ENCODE measurements around the gene OTUD4. TPM values are rescaled to one million over a fixed set of nuclear protein-coding genes. Genes with fewer than 3 reads are reported as not detected.
A peak's percentile ranks its signal among the peaks of the same experiment; 100 is the strongest.
"Not testable (repeated sequence)": the region's sequence is repeated elsewhere in the genome, so short reads cannot be mapped to it uniquely, and the experiment has no call there.

OTUD4 gene
- total RNA-seq, 1 donor from 2014 or later = 21.8 TPM

GRCh38 chr4:145178740-145179280, 1.6 kb downstream of the OTUD4 start:
- DNase-seq (ENCODE audit: low read depth in 2 of 2) = peak in 1 of 2 donors; percentile 30

- peak; percentile 87 to 93 for DNase-seq (ENCODE audit: low read depth in 2 of 2)
Measured at GRCh38 chr4:145177906-145178538, 2.4 kb downstream of the OTUD4 start.

GRCh38 chr4:145177511-145177905, 2.9 kb downstream of the OTUD4 start:
- peak in 1 of 2 donors; percentile 60 for DNase-seq (ENCODE audit: low read depth in 2 of 2)

GRCh38 chr4:145176641-145177432, 3.6 kb downstream of the OTUD4 start:
- peak in 1 of 2 donors; percentile 39 for DNase-seq (ENCODE audit: low read depth in 2 of 2)

GRCh38 chr4:145171911-145172310, 8.5 kb downstream of the OTUD4 start:
- DNase-seq (ENCODE audit: low read depth in 2 of 2) = peak in 1 of 2 donors; percentile 77

GRCh38 chr4:145170223-145170622, 10.2 kb downstream of the OTUD4 start:
- DNase-seq (ENCODE audit: low read depth in 2 of 2) = peak in 1 of 2 donors; percentile 17

GRCh38 chr4:145168581-145169187, 11.7 kb downstream of the OTUD4 start:
- DNase-seq (ENCODE audit: low read depth in 2 of 2) = no peak

GRCh38 chr4:145167887-145168286, 12.5 kb downstream of the OTUD4 start:
- DNase-seq (ENCODE audit: low read depth in 2 of 2) = no peak

- DNase-seq (ENCODE audit: low read depth in 2 of 2) = no peak
Measured at GRCh38 chr4:145161549-145161948, 18.8 kb downstream of the OTUD4 start.

GRCh38 chr4:145156986-145157385, 23.4 kb downstream of the OTUD4 start:
- no peak for DNase-seq (ENCODE audit: low read depth in 2 of 2)

GRCh38 chr4:145155268-145155870, 25.0 kb downstream of the OTUD4 start:
- peak; percentile 35 to 77 for DNase-seq (ENCODE audit: low read depth in 2 of 2)

GRCh38 chr4:145154573-145154972, 25.8 kb downstream of the OTUD4 start:
- DNase-seq (ENCODE audit: low read depth in 2 of 2) = peak; percentile 67 to 79

GRCh38 chr4:145153904-145154298, 26.5 kb downstream of the OTUD4 start:
- no peak for DNase-seq (ENCODE audit: low read depth in 2 of 2)

GRCh38 chr4:145153181-145153903, 27.0 kb downstream of the OTUD4 start:
- DNase-seq (ENCODE audit: low read depth in 2 of 2) = peak in 1 of 2 donors; percentile 90

GRCh38 chr4:145148980-145149379, 31.4 kb downstream of the OTUD4 start:
- DNase-seq (ENCODE audit: low read depth in 2 of 2) = no peak

GRCh38 chr4:145136219-145136618, 44.2 kb downstream of the OTUD4 start:
- DNase-seq (ENCODE audit: low read depth in 2 of 2) = not testable (repeated sequence)

GRCh38 chr4:145132511-145133098, 47.8 kb downstream of the OTUD4 start:
- DNase-seq (ENCODE audit: low read depth in 2 of 2) = peak; percentile 45 to 57

GRCh38 chr4:145131848-145132247, 48.5 kb downstream of the OTUD4 start:
- DNase-seq (ENCODE audit: low read depth in 2 of 2) = no peak

- peak in 1 of 2 donors; percentile 17 for DNase-seq (ENCODE audit: low read depth in 2 of 2)
Measured at GRCh38 chr4:145130788-145131399, 49.5 kb downstream of the OTUD4 start.

GRCh38 chr4:145130130-145130529, 50.3 kb downstream of the OTUD4 start:
- no peak for DNase-seq (ENCODE audit: low read depth in 2 of 2)
